ENCODE data around the gene ZNF664. TPM values are rescaled to one million over a fixed set of nuclear protein-coding genes. Genes with fewer than 3 reads are reported as not detected.

Gene ZNF664
- total RNA-seq, 4 donors from 2014 or later: 120 to 187 (median 138) TPM

DNA sequence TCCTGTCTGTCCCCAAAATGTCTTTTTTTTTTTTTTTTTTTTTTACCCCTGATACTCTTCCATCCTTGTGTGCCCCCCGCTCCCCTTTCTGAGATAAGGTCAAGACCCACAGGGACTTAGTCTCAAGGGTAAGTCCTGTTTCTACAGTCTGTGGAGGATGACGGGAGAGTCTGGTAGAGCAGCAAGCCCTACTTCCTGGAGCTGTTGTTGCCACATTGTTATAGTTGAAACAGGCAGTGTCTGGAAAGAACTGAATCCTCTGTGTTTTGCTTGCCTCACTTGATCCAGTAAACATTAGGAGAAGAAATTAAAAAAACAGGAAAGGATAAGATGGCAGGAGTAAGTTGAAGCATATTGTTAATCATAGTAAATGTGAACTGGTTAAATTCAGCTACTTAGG lies 45.5 kb downstream of the ZNF664 start:
- peaks cover 0 to 15% of the 10 kb centered on the region in 2 donors for H3K4me1 ChIP-seq
- H3K36me3 ChIP-seq: no peaks in the 10 kb centered on the region
- TF ChIP-seq, protein P1, sequence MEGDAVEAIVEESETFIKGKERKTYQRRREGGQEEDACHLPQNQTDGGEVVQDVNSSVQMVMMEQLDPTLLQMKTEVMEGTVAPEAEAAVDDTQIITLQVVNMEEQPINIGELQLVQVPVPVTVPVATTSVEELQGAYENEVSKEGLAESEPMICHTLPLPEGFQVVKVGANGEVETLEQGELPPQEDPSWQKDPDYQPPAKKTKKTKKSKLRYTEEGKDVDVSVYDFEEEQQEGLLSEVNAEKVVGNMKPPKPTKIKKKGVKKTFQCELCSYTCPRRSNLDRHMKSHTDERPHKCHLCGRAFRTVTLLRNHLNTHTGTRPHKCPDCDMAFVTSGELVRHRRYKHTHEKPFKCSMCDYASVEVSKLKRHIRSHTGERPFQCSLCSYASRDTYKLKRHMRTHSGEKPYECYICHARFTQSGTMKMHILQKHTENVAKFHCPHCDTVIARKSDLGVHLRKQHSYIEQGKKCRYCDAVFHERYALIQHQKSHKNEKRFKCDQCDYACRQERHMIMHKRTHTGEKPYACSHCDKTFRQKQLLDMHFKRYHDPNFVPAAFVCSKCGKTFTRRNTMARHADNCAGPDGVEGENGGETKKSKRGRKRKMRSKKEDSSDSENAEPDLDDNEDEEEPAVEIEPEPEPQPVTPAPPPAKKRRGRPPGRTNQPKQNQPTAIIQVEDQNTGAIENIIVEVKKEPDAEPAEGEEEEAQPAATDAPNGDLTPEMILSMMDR (IDR thresholded peaks at IDR 0.05): no peak
- TF ChIP-seq POLR2A (IDR thresholded peaks at IDR 0.05): no peak
- H3K27me3 ChIP-seq: no peaks in the 10 kb centered on the region
- intact Hi-C loops (cut with DNase I): no loop called here
- no peak for DNase-seq
- peak overlapping the region in 1 of 3 donors; percentile 16 for H3K27ac ChIP-seq
- WGBS, 2 donors: 73 to 78% methylated on average over 2 of the region's 2 CpGs
- H3K9me3 ChIP-seq: no peaks in the 10 kb centered on the region
- H3K4me3 ChIP-seq (replicated peaks in 1 of 3): no peak overlapping the region

DNA sequence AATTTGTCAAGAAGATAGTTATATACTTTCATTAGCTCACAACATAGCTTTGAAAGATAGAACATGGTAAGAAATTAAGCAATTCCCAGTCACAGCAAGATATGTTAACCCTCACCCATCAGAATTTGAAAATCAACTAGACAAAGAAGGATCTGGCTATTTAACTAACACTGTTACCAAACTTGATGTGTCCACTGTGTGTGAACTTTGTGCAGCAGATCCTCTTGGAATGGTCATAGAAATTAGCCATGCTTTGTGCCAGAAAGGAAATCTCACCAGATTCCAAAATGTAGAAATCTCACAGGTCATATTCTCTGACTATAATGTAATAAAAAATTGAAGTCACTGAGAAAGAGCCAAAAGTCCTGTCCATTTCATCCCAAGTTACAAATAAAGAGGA lies 46.1 kb downstream of the ZNF664 start:
- no peaks in the 10 kb centered on the region for H3K36me3 ChIP-seq
- no peaks in the 10 kb centered on the region for H3K27me3 ChIP-seq
- H3K9me3 ChIP-seq: no peaks in the 10 kb centered on the region
- H3K4me1 ChIP-seq: peaks cover 0 to 15% of the 10 kb centered on the region in 2 donors
- TF ChIP-seq POLR2A (IDR thresholded peaks at IDR 0.05): no peak
- TF ChIP-seq, protein P1 (IDR thresholded peaks at IDR 0.05): no peak
- no peak overlapping the region for H3K4me3 ChIP-seq (replicated peaks in 1 of 3)
- peak overlapping the region in 1 of 3 donors; percentile 16 for H3K27ac ChIP-seq
- DNase-seq: no peak
- intact Hi-C loops (cut with DNase I): no loop called here

DNA sequence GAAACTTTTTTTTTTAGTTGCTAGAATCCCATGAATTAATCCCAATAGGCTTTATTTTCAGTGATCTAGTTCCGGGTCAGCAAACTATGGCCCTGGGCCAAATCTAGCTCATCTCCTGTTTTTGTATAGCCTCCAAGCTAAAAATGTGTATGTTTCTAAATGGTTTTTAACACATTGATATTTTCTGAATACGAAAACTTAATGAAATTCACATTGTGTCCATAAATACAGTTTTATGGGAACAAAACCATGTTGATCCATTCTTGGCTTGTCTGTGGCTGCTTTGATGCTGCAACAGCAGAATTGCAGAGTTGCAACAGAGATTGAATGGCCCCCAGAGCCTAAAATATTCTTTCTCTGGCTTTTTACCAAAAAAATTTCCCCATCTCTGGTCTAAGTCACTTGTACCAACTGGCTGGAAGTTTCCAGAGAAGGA lies 47.5 kb downstream of the ZNF664 start:
- Histone ChIP-seq H3K27me3 (no peaks in the 10 kb centered on the region), H3K36me3 (no peaks in the 10 kb centered on the region), H3K27ac (peak overlapping the region in 1 of 3 donors; percentile 49), H3K4me3 (replicated peaks in 1 of 3) (no peak overlapping the region), H3K4me1 (peaks cover 0 to 15% of the 10 kb centered on the region in 2 donors), H3K9me3 (no peaks in the 10 kb centered on the region)
- TF ChIP-seq, protein P1 (IDR thresholded peaks at IDR 0.05): no peak
- TF ChIP-seq POLR2A (IDR thresholded peaks at IDR 0.05): no peak
- no peak for DNase-seq
- 73 to 74% methylated on average over 2 of the region's 2 CpGs for WGBS, 2 donors
- intact Hi-C loops (cut with DNase I): no loop called here

DNA sequence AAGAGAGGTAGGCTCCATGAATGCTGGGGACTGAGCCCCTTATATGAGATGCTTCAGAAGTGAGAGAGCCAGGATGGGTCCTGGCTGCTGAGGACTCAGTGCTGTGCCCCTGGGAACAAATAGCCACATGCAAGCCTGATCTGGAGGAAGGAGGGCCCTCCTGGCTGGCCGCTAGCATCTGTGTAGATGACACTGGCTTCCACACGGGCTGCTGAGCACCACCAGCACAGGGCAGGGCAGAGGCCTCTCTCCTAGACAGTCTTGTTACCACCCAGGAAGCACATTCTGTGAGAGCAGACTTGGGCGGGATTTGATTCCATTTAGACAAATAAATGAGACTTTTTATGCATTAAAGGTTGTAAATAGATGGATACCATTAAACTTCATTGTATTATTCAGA lies 48.0 kb downstream of the ZNF664 start:
- peaks cover 0 to 15% of the 10 kb centered on the region in 2 donors for H3K4me1 ChIP-seq
- intact Hi-C loops (cut with DNase I): no loop called here
- no peaks in the 10 kb centered on the region for H3K36me3 ChIP-seq
- peak overlapping the region in 1 of 3 donors; percentile 49 for H3K27ac ChIP-seq
- no peak for DNase-seq
- TF ChIP-seq POLR2A (IDR thresholded peaks at IDR 0.05): no peak
- TF ChIP-seq, protein P1 (IDR thresholded peaks at IDR 0.05): no peak
- 69 to 79% methylated on average over 2 to 3 of the region's 3 CpGs for WGBS, 2 donors
- no peaks in the 10 kb centered on the region for H3K9me3 ChIP-seq
- no peaks in the 10 kb centered on the region for H3K27me3 ChIP-seq
- H3K4me3 ChIP-seq (replicated peaks in 1 of 3): no peak overlapping the region

DNA sequence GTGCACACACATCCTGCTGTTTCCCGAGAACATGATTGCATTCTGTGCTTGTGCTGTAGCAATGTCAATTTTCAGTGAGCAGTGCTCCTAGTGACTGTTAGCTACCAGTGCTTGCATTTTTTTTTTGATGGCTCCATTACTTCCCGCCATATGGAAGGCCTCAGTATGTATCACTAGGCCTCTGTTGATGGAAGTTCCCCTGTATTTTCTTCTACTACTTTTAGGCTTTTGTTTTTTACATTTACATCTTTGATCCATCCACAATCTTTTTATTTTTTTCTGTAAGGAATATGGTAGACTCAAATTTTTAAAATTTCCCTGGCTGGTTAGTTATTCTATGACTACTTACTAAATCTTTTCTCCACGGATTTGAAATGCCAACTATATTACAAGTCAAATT lies 49.1 kb downstream of the ZNF664 start:
- DNase-seq: no peak
- TF ChIP-seq, protein P1 (IDR thresholded peaks at IDR 0.05): no peak
- no peak for TF ChIP-seq POLR2A (IDR thresholded peaks at IDR 0.05)
- Histone ChIP-seq H3K9me3 (no peaks in the 10 kb centered on the region), H3K4me1 (peaks cover 0 to 15% of the 10 kb centered on the region in 2 donors), H3K36me3 (no peaks in the 10 kb centered on the region), H3K27me3 (no peaks in the 10 kb centered on the region), H3K27ac (no peak overlapping the region), H3K4me3 (replicated peaks in 1 of 3) (no peak overlapping the region)
- intact Hi-C loops (cut with DNase I): no loop called here
- WGBS, 2 donors: 93% methylated on average over 3 of the region's 3 CpGs

Measured in thyroid gland (tissue), 4 donors.